Inflammatory macrophage treated with lipopolysaccharide for 1 hour (primary cell): Measurements from ENCODE around the gene KCTD3.

Experiments used
- DNase-seq, 2 donors: peaks; one replicate each; pipeline ENCODE4 v3.0.0-alpha.2; 2020 to 2022

KCTD3 gene

DNA sequence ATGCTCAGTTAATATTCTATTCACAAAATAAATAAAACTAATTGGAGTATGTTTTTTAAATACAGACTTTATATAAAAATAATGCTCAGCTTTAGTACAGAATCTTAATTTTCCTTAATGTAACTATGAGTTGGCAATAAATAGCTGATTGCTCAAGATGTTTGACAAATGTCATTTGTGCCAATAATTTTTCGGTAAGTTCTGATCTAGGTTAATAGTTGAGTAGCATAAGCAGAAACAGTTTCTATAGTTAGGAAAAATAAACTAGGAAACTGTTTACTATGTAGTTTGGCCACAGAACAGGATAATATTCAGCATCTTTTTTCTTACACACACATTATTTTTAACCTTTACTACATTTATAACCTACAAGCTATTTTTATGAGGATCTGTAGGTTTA, 40.3 kb downstream of the KCTD3 start:
- no peak for DNase-seq

DNA sequence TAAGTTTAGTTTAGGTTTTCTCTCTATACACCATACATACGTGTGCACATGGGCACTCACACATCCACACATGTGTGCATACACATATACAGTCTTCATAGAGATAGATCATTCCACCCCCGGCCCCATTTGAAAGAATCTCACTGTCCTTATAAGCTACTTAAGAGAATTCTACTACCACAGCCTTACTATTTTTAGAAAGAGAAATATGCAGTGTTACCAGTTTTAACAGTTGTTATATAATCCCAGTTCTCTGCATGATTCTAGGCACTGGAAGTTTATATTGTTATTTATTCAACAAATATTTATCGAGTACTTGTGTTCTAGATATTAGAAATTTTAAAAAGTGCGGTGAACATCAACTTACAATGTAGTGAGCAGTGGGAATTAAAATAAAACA, 41.5 kb downstream of the KCTD3 start:
- no peak for DNase-seq

DNA sequence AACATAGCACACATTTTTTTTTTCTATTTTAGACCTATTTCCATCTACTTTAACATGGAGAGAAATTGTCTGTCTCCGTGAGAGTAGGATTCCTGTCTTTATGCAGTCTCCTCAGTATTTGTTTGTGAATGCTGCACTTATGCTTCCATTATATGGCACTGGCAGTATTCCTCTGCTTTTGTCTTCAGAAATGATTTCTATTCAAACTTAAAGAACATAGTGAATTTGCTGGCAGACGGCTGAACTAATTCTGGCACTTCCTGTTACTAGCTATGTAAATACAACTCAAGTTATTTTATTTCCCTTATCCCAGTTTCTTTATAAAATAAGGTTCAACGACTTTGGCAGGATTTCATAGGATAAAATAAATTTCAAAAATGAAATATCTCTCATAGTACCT, 45.3 kb downstream of the KCTD3 start:
- DNase-seq: no peak

DNA sequence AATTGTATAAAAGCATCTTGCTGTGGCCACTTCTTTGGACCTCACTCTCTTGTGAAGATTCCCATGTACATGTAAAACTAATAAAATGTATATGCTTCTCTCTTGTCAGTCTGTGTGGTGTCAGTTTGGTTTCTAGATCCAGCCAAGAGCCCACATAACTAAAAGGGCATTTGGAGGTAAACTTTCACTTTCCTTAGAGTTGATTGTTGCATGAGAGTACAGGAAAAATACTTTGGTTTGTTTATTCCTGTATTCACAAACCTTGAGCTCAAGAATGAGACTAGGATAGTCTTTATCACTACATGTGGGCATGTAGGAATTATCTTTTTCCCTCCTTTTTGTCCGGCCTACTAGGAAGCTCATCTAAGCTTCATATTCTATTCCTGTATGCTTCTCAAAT, 50.9 kb downstream of the KCTD3 start:
- DNase-seq: no peak

DNA sequence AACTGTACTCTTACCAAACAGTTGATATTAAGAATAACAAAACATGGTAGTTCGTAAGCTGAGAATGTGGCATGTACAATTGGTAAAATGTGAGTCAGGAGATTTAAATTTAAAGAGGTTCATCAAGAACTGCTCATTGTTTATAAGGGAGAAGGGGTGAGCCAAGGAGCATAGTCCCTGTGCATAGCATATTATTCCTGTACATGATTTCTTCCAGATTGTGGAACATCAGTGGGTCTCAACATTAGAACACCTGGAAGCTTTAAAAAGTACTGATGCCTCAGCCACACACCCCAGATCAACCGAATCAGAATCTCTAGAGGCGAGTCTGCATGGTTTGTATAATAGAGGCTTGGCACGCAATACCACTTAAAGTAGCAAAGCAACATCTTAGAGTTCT, 56.1 kb downstream of the KCTD3 start:
- no peak for DNase-seq

DNA sequence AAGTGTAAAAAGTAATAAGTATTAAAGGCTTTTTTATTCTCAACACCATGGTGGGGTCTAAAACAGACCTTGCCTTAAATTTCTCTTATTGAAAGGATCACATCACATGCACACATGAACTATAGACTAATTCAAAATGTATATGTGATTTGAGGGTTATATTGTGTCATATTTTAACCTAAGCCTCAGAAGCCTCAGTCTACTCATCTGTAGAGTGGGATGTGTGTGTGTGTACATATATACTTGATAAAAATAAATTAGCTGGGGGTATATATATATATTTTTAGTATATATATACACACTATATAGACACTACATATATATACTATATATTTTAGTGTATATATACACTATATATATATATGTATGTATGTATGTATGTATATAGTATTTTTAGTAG, 58.8 kb downstream of the KCTD3 start:
- DNase-seq: no peak

DNA sequence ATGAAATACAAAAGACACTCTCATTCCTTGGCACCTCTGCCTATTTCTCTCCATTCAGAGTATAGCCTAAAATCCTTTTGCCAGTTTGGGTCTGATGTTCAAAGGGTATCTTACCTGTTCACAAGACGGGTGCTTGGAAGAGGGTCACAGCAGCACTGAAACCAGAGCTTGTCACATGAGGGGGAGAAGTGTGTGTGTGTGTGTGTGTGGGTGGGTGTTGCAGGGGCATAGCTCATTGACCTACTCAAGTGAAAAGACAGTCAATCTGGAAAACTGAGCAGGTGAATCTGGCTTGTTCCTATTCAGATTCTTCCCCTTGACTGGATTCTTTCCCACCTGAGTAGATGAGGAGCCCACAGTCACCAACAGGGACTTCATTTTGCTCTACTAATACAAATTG, 63.9 kb downstream of the KCTD3 start:
- DNase-seq: no peak

DNA sequence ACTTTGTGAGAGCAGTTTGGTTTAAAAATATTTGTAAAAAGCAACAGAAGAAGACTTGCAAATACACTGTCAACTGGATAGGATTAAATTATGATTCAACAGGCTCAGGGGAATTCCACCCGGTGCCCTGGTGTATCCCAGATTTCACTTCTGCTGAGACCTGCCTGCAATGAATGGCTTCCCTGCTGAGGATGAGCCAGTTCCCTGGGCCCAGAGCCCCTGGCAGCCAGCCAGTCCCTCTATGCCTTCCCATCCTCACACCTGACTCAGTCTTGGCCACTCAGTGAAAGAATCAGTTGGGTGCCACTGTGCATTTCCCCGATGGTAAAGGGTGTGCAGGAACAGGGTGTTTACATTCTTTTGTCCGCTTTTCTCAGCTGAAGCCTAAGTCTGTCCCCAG, 64.4 kb downstream of the KCTD3 start:
- peak in 1 of 2 donors; percentile 5 for DNase-seq

DNA sequence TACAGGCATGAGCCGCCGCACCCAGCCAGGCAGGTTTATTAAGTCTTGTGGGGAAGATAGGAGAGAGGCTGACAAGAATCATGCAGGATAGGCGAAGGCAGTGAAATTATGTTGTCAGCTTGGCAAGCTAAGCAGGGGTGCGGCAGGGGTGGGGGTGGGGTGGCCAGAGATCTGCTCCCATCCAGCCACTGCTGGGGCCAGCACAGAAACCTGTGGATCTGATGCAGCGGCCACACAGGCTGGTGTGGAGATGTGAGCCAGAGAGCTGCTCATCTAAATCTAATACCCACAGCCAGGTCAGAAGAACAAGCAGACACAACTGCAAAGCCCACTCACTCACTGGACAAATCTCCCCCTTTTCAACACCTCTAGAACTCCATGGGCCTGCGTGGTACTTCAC, 68.7 kb downstream of the KCTD3 start:
- no peak for DNase-seq

DNA sequence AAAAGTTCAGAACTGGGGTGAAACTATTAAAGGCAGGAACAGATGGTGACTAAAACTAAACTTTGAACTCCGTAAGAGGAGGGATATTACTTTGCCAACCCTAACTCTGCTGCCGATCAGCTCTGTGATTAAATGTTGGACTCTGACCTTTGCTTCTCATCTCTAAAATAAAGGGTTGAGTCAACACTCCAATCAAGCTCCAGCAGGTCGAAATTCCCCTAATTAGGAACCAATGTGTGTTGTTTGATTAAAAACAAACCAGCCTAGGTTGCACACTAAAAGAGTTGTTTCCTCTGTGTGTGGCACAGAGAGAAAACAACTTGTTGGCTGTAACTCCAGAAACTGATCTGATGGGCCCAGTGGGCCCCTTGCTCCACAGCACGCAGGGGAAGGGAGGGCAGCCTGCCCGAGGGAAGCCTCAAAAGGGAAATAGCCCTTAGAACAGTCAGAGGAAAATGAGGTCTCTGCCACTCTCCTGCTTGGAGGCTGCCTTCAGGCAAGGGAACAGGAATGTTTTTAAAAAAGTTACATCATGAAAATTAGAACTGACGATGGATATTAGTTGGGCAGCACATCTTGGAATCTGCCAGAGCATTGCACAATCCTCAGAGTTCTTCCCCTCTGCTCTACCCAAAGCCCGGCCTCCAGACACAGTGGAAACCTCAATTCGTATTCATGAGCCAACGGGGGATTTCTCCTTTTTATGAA, 69.3 kb downstream of the KCTD3 start:
- no peak for DNase-seq

DNA sequence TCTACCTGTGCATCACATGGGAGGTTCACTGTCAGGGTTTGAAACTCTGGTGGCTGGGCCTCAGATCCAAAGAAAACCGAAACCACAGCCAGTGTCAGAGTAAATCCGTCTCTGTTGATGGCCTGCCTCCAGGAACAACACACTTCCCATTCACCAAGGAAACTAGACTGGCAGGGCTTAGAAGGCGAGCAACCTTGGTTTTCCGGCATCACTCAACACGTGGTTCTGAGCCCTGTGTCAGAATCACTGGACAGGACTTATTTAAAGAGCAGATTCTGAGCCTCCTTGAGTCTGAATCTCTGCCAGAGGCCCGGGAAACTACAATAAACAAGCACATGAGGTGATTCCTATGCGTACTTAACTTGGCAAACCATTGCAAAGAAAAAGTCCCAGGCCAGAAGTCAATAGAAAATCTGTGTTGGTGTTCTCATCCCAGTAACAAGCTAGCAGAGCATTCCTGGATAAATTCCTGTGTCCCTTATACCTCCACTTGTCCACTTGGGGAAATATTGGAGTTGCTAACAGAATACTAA, 70.0 kb downstream of the KCTD3 start:
- no peak for DNase-seq

DNA sequence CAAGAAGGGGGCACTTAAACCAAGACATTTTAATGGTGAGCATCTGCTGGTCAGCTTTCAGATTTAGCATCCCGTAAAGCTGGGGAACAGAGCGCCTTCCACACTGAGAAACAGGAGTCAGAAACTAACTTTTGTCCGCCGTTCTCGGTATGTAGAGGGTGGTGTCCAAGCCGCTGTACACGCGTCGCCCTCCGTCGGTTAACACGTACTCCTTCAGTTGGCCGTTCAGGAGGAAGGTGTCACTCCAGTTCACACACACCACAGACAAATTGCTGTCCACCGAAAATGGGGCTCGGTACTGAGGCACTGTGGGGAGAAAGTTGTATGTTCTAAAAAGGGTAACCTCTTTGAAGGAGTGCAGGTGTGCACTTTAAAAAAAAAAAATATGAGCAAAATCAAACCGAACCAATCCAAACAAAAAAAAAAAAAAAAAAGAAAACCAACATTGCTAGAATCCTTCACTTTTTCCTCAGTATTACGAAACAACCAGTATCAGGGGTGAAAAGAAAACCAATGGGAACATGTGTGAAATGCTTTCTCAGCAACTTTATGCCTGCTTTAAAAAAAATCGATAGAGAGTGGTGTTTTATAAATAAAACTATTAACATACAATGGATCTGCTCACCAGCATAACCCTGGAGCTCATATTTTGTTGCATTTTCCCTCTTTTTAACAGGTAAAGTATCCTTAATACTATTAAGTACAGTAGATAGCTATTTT, 73.5 kb downstream of the KCTD3 start:
- no peak for DNase-seq

DNA sequence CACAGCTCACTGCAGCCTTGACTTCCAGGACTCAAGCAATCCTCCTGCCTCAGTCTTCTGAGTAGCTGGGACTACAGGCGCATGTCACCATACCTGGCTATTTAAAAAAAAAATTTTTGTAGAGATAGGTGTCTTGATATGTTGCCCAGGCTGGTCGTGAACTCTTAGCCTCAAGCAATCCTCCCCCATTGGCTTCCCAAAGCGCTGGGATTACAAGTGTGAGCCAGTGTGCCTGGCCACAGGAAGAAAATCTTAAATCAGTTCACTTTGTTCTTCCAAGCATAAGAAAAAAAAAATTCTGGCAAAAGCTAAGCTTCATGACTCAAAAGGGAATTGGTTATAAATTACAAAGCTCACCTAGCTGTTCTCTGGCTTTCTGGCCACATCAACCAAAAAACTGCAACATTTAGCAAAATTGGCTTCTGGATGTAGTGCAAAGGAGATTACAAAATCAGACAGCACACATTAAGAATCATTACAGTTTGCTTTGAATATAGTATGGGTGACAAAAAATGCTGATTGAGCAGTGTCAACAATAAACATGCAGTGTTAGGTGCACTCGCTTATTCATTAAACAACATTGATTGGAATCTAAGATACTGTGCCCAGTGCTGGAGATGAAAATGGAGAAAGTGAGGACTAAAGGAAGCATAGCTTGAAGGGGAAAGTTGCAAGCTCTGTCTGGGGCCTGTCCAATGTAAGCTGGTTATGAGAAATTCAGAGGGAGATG, 76.7 kb downstream of the KCTD3 start:
- no peak for DNase-seq

DNA sequence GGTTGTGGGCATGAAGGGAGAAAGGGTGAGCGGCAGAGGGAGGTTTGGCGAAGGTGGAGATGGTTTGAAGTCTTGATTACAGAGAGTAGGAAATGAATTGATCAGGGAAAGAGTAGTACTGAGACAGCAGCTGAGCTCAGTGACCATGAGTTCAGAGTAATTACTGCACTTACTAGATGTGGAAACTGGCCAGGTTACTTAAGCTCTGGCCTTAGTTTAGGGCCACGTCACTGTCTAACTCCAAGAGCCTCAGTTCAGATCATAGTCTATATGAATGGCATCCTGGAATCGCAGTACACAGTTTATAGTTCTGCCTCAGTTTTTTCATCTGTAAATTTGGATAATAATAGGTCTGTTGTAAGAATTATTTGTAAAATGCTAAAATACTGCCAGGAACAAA, 78.1 kb downstream of the KCTD3 start:
- DNase-seq: no peak

DNA sequence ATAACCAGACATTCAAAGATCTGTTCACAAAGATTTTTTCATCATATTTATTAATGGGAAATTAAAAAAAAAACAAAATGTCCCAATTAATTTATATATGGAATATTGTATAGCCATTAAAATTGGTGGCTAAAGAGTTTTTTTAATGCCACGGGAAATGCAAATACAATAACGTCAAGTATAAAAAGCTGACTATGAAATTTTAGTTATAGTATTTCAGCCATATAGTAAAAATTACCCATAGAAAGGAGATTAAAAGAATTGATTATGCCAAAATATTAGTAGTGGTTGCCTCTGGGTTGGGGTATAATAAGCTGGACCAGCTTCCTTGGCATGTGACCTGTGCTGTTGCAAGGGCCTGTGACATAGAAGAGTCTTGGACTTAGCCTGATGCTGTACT, 78.8 kb downstream of the KCTD3 start:
- DNase-seq: no peak

DNA sequence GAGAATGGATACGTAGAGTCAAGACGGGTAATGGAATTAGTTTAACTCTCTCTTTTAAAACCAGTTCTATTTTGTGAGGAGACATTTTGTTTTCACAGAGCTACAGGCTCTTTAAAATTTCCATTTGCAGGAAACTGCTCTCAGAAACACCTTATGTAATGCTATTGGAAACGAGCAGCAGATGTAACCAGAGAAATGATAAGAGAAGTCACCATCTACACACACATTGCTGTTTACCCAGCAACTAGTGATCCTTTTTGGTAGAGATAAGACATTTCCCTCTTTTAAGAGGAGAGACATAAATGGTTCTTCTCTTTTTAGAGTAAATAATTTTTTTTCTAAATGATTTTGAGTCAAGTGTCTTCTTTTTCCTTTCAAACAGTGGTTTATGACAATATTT, 80.6 kb downstream of the KCTD3 start:
- no peak for DNase-seq

DNA sequence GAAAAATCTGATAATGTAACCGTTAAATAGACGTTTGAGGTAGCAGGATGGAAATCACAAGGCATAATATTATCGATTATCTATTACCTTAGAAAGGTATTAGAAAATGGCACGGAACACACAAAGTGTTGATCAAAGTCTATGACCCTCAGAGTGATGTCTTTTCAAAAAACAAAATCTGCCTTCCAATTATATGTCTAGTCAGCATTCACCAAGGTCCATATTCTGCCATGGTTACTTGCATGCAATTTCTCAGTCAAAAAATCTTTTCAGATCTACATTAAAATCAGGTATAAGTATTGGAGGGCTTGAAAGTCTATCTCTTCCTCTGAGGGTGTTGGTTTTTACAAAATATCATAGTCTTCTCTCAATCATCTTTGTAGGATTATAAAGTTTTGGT, 81.9 kb downstream of the KCTD3 start:
- no peak for DNase-seq

DNA sequence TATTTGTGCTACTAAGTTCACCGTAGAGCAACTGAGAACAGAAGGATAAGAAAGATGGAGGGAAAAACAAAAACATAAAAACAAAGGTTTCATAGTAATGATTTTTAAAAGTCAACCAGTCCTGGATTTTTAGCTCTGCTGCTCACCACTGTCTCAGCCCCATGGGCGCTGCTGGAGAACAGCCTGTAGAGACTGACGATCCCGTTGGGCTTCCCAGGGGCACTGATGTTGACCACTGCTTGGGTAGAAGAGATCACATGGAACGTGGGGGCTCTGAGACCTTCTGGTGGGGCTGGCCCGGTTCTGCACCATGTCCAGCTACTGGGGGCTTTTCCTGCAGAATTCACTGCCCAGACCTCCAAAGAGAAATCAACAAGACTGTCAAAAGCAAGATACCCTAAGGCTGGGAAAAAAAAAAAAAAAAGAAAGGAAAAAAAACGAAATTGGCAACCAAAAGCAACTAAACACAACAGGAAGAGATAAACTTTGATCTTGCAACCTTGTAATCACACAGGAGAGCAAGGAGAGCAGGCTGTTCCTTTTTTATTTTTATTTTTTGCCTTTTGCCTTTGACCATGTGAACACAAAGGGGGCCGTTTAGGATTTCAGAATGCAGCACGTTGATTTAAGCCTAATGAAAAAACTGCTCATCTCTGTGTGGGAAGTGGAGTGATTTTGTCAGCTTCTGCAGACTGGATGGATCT, 83.5 kb downstream of the KCTD3 start:
- no peak for DNase-seq

DNA sequence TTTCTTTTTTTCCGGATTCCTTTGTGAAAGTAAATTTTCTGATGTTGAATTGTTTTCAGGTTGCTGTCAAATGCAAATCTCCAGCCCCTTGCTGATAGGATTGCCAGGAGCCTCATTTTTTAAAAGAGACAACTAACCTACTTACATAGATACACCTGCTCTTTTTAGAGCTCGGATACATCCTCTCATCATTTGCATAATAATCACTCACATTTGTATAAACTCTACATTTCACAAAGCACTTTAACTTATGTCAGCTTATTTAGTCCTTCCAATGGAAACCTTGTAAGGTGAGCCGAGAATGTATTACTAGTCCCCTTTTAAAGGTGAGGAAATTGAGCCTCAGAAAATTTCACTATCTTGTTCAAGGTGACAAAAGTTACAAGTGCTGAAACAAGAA, 84.8 kb downstream of the KCTD3 start:
- no peak for DNase-seq

DNA sequence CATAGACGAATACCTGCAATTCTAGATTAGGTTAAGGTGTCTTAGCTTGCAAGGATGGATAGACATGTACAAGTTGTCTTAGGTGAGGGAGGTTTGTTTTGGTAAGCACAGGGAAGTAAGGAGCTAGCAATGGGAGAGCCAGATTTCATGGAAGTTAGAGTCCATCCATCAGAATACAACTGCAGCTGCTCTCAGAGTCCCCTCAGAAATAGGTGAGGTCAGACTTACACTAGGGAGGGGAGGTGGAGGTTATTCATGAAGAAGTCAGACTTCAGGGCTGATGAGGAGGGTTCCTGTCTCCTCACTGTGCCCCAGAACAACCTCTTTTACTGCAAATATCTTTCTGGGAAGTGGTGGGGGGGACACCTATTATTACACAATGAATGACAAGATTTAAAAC, 85.3 kb downstream of the KCTD3 start:
- DNase-seq: no peak

DNA sequence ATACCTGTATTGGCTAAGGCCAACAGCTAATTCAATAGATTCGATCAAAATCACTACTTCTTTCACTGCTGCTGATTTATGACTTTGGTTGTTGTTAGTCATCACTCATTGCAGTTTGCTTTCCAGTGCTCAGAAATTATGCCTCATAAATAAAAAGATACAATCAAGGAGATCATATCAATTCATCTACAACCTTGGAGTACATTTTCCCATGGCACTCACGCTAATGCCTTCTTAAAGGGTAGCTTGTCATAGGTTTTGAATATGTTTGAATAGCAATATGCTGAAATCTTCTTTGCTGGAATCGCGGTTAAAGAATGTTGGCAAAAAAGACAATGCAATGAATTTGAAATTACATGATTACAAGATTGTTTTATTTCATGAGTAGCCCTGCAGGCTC, 89.9 kb downstream of the KCTD3 start:
- no peak for DNase-seq

DNA sequence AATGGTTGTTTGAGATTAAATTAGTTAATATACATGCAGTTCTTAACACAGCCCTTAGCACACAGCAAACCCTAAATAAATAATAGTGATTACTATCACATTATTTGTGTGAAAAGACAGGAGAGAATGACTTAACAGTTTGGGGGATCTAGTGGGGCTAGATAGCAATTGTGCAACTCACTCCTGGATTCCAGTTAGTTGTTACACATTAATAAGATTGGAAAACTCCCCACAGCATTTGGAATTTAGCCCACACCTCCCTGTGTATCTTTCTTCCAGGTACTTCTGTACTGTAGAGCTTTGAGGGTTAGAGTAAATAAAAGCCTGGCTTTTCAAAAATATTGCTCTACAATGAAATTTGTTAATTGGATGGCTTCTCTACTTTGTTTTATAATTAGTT, 93.2 kb downstream of the KCTD3 start:
- no peak for DNase-seq

DNA sequence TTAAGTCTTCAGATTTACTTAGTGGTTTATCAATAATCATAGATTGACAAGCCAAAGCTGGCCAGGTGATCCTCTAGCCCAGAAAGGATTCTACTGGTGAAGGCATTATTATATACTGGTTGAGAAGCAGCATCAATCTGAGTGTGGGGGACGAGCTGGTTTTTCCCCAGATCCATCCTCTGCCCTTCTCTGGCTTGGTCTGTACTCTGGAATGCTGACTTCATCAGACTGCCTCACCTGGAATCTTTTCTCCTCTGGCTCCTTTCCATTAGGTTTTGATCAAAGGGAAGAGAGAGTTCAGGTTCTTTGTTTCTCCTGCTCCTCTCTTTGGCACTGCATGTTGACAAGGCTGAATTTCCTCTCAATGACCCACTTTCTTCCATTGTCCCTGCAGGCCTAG, 93.9 kb downstream of the KCTD3 start:
- DNase-seq: no peak
